SU-DHL-6 (cell line): ENCODE data around the gene GTF3C2.

Experiments
- H2AFZ ChIP-seq: fragments of 200-600 bp; sonication (generic); 2 replicates; pipeline ENCODE4 v1.6.1; 2014; ENCODE audit warnings: low read depth, mild to moderate bottlenecking, moderate library complexity, mixed read lengths, antibody characterized with exemption, low read length; ENCODE audit not compliant: severe bottlenecking
- H3F3A ChIP-seq: fragments of 200-600 bp; shearing (Covaris generic); 2 replicates; pipeline ENCODE4 v1.6.0; 2016; ENCODE audit warnings: antibody characterized with exemption, mild to moderate bottlenecking; ENCODE audit not compliant: insufficient read depth
- H3K27ac ChIP-seq: fragments of 200-600 bp; sonication (generic); 2 replicates; pipeline ENCODE4 v1.5.1; 2016; ENCODE audit warnings: low read depth, mild to moderate bottlenecking, low read length, moderate library complexity, mixed read lengths
- H3K27me3 ChIP-seq: fragments of 200-600 bp; sonication (generic), shearing (Covaris generic); 2 replicates; pipeline ENCODE4 v1.6.0; 2014; ENCODE audit warnings: mild to moderate bottlenecking, low read length
- H3K36me3 ChIP-seq: fragments of 200-600 bp; sonication (generic); 2 replicates; pipeline ENCODE4 v1.6.1; 2014; ENCODE audit warnings: mild to moderate bottlenecking, low read length, mixed read lengths
- H3K4me2 ChIP-seq: fragments of 300-600, 200-600 bp; shearing (Covaris generic), sonication (generic); 2 replicates; pipeline ENCODE4 v1.6.0; 2014; ENCODE audit warnings: low read length, low read depth, mild to moderate bottlenecking; ENCODE audit not compliant: poor library complexity, severe bottlenecking
- H3K4me3 ChIP-seq: fragments of 200-600 bp; sonication (generic); 2 replicates; pipeline ENCODE4 v1.5.1; 2014; ENCODE audit warnings: antibody characterized with exemption, low read length, mild to moderate bottlenecking, mixed read lengths; ENCODE audit not compliant: insufficient read depth, poor library complexity, severe bottlenecking
- H3K79me2 ChIP-seq: fragments of 200-600 bp; sonication (generic); 2 replicates; pipeline ENCODE4 v1.6.1; 2014; ENCODE audit warnings: mild to moderate bottlenecking, low read length, moderate library complexity; ENCODE audit not compliant: insufficient read depth
- H3K9ac ChIP-seq: fragments of 200-600 bp; sonication (generic); 2 replicates; pipeline ENCODE4 v1.7.0; 2014; ENCODE audit warnings: mild to moderate bottlenecking, low read length
- H3K9me2 ChIP-seq: fragments of 200-600 bp; sonication (generic); replicated peaks from 2 replicates; pipeline ENCODE4 v1.6.1; 2014; ENCODE audit warnings: low read length; ENCODE audit not compliant: insufficient read depth
- H3K9me3 ChIP-seq: fragments of 200-600 bp; sonication (generic); 2 replicates; pipeline ENCODE4 v1.6.1; 2014; ENCODE audit warnings: low read length, mixed read lengths; ENCODE audit not compliant: insufficient read depth
- H4K20me1 ChIP-seq: fragments of 200-600 bp; sonication (generic); 2 replicates; pipeline ENCODE4 v1.6.1; 2014; ENCODE audit warnings: low read depth, mild to moderate bottlenecking, antibody characterized with exemption, low read length, moderate library complexity, mixed read lengths
- CTCF ChIP-seq: fragments of 200-600 bp; sonication (generic); IDR thresholded peaks from one replicate; pipeline ENCODE4 v1.5.1; 2017; ENCODE audit warnings: antibody characterized with exemption, mild to moderate bottlenecking, low read length, moderate library complexity; ENCODE audit not compliant: insufficient read depth, poor library complexity, severe bottlenecking
- EZH2phosphoT487 ChIP-seq: fragments of 200-600 bp; sonication (generic), shearing (Covaris generic); conservative IDR thresholded peaks from 2 replicates; pipeline ENCODE4 v1.6.1; 2018; ENCODE audit warnings: mild to moderate bottlenecking, antibody characterized with exemption, low read length, moderate library complexity, mixed read lengths

The GTF3C2 gene

GRCh38 chr2:27298391-27299080 lies 58.0 kb downstream of the GTF3C2 start:
- TF ChIP-seq CTCF (no peak), EZH2phosphoT487 (no peak)
- H3F3A ChIP-seq = no peaks in the 10 kb centered on the region
- H3K4me3 ChIP-seq = no peak overlapping the region
- no peak overlapping the region for H2AFZ ChIP-seq
- no peaks in the 10 kb centered on the region for H3K79me2 ChIP-seq
- H3K4me2 ChIP-seq = no peak overlapping the region
- H3K36me3 ChIP-seq = no peaks in the 10 kb centered on the region
- H3K9me2 ChIP-seq = no peaks in the 10 kb centered on the region
- no peak overlapping the region for H3K27ac ChIP-seq
- no peak overlapping the region for H3K9ac ChIP-seq
- no peaks in the 10 kb centered on the region for H4K20me1 ChIP-seq
- peaks cover 3% of the 10 kb centered on the region; the same call in 1 of the 2 replicates for H3K27me3 ChIP-seq
- H3K9me3 ChIP-seq = no peaks in the 10 kb centered on the region

GRCh38 chr2:27297195-27297594 lies 59.4 kb downstream of the GTF3C2 start:
- no peaks in the 10 kb centered on the region for H3K9me3 ChIP-seq
- H4K20me1 ChIP-seq = no peaks in the 10 kb centered on the region
- H3K79me2 ChIP-seq = no peaks in the 10 kb centered on the region
- no peak for TF ChIP-seq CTCF
- TF ChIP-seq EZH2phosphoT487 = no peak
- no peaks in the 10 kb centered on the region for H3K9me2 ChIP-seq
- H3K27me3 ChIP-seq = peaks cover 3% of the 10 kb centered on the region; the same call in 1 of the 2 replicates
- H3K36me3 ChIP-seq = no peaks in the 10 kb centered on the region
- H3K9ac ChIP-seq = no peak overlapping the region
- H2AFZ ChIP-seq = no peak overlapping the region
- no peak overlapping the region for H3K4me3 ChIP-seq
- no peak overlapping the region for H3K27ac ChIP-seq
- no peaks in the 10 kb centered on the region for H3F3A ChIP-seq
- no peak overlapping the region for H3K4me2 ChIP-seq

DNA sequence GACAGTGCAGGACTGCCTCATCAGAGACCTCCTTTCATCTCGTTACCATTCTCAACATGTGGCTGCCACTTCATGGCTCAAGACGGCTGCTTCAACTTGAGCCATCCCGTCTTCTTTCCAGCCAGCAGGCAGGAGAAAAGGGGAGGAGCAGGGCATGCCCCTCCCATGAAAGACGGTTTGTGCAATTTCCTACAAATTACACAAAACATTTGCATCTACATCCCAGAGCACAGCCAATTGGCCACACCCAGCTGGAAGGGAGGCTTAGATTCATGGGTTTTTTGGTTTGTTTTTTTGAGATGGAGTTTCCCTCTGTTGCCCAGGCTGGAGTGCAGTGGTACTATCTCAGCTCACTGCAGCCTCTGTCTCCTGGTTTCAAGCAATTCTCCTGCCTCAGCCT lies 60.1 kb downstream of the GTF3C2 start:
- Histone ChIP-seq H3F3A (no peaks in the 10 kb centered on the region), H2AFZ (no peak overlapping the region)
- TF ChIP-seq EZH2phosphoT487 (no peak), CTCF (no peak)

More for the DNA sequence above, 60.1 kb downstream of the GTF3C2 start:
- Histone ChIP-seq H3K4me3 (no peak overlapping the region), H3K79me2 (no peaks in the 10 kb centered on the region), H3K9me3 (no peaks in the 10 kb centered on the region), H3K9me2 (no peaks in the 10 kb centered on the region), H3K9ac (no peak overlapping the region), H3K27ac (no peak overlapping the region), H3K4me2 (no peak overlapping the region), H3K27me3 (peaks cover 3% of the 10 kb centered on the region; the same call in 1 of the 2 replicates), H3K36me3 (no peaks in the 10 kb centered on the region), H4K20me1 (no peaks in the 10 kb centered on the region)
